ENCODE data around the gene STAT5B. TPM values are rescaled to one million over a fixed set of nuclear protein-coding genes. Genes with fewer than 3 reads are reported as not detected.

STAT5B gene
- total RNA-seq, 1 experiment from 2014 or later: 36.4 TPM

DNA sequence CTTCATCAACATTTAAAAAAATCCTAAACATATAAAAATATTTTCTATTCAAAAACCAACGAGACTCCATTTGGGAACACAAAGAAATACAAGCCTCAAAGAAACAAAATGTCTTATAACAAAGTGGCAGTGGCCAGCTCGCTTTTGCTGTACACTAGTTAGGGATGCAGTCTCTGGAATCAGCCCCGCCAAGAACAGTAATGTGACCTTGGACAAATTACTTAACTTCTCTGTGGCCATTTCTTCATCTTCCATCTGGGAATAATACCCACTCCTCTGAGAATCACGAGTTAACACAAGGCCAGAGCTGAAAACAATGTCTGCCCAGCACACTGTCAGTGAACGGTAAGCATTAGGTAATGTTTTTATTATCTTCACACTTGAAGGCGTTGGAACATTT lies 5.6 kb downstream of the STAT5B start (continued):
- TF ChIP-seq, protein P1, sequence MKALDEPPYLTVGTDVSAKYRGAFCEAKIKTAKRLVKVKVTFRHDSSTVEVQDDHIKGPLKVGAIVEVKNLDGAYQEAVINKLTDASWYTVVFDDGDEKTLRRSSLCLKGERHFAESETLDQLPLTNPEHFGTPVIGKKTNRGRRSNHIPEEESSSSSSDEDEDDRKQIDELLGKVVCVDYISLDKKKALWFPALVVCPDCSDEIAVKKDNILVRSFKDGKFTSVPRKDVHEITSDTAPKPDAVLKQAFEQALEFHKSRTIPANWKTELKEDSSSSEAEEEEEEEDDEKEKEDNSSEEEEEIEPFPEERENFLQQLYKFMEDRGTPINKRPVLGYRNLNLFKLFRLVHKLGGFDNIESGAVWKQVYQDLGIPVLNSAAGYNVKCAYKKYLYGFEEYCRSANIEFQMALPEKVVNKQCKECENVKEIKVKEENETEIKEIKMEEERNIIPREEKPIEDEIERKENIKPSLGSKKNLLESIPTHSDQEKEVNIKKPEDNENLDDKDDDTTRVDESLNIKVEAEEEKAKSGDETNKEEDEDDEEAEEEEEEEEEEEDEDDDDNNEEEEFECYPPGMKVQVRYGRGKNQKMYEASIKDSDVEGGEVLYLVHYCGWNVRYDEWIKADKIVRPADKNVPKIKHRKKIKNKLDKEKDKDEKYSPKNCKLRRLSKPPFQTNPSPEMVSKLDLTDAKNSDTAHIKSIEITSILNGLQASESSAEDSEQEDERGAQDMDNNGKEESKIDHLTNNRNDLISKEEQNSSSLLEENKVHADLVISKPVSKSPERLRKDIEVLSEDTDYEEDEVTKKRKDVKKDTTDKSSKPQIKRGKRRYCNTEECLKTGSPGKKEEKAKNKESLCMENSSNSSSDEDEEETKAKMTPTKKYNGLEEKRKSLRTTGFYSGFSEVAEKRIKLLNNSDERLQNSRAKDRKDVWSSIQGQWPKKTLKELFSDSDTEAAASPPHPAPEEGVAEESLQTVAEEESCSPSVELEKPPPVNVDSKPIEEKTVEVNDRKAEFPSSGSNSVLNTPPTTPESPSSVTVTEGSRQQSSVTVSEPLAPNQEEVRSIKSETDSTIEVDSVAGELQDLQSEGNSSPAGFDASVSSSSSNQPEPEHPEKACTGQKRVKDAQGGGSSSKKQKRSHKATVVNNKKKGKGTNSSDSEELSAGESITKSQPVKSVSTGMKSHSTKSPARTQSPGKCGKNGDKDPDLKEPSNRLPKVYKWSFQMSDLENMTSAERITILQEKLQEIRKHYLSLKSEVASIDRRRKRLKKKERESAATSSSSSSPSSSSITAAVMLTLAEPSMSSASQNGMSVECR (CRISPR knock-in tag; IDR thresholded peaks at IDR 0.05; ENCODE audit: borderline replicate concordance): no peak
- no peak for TF ChIP-seq ETV6 (CRISPR knock-in tag; IDR thresholded peaks at IDR 0.05)
- no peak for TF ChIP-seq ZBTB21 (CRISPR knock-in tag; IDR thresholded peaks at IDR 0.05; ENCODE audit: borderline replicate concordance)

DNA sequence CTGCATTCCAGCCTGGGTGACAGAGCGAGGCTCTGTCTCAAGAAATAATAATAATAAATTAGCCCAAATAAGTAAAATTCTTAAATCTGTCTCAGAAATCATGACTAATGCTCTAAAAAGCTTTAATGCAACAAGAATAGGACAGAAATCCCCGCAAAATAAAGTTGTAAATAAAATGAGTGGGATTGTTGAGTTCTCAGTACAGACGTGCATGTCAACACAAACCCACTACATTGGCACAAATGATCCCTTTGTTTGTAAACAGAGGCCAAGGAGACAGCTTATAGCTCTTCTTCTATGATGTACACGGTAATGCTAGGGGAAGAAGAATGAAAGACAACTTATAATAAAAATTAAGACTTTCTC lies 6.0 kb downstream of the STAT5B start:
- ChIA-PET POLR2A (interaction anchor here (0.7 kb wide), 1 partner anchor 26 kb away, joined by 3 read pairs; no protein-coding TSS in a partner anchor), CTCF (interaction anchor here (1.2 to 4.2 kb wide), 2 partner anchors 19 to 48 kb away, joined by 3 to 21 read pairs; no protein-coding TSS in a partner anchor)
- Mint-ChIP-seq H3K27ac (no peak overlapping the region), H3K4me3 (no peak overlapping the region), H3K9me3 (no peaks in the 10 kb centered on the region), H3K36me3 (0 out of 2 replicates have a peak, but pooled peaks cover 5% of the 10 kb centered on the region), H3K4me1 (peaks cover 46% of the 10 kb centered on the region), H3K27me3 (ENCODE audit: low read depth) (no peaks in the 10 kb centered on the region)
- DNase-seq (ENCODE audit: low spot score): no peak
- no peak for ATAC-seq
- no peak for TF ChIP-seq ZNF121 (CRISPR knock-in tag; IDR thresholded peaks at IDR 0.05)
- no peak for TF ChIP-seq TP53 (CRISPR knock-in tag; IDR thresholded peaks at IDR 0.05)
- TF ChIP-seq GRHL2 (CRISPR knock-in tag; IDR thresholded peaks at IDR 0.05; ENCODE audit: insufficient replicate concordance, severe bottlenecking): no peak

DNA sequence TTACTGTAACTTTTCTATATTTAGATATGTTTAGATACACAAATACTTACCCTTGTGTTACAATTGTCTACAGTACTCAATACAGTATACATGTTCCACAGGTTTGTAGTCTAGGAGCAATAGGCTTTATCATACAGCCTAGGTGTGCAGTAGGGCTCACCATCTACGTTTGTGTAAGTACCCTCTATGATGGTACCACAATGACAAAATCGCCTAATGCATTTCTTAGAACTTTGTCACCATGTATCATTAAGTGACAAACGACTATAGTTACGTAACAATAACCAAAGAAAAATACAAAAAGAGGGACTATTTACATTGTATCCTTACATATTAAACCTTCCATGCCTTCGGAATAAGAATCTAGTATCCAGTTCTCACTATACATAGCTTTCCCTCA lies 8.0 kb downstream of the STAT5B start:
- TF ChIP-seq SMAD3 (CRISPR knock-in tag; IDR thresholded peaks at IDR 0.05; ENCODE audit: borderline replicate concordance) (no peak), ELF4 (CRISPR knock-in tag; IDR thresholded peaks at IDR 0.05; ENCODE audit: low read depth) (no peak), MYBL2 (CRISPR knock-in tag; IDR thresholded peaks at IDR 0.05) (no peak), NFATC4 (CRISPR knock-in tag; IDR thresholded peaks at IDR 0.05) (no peak), ESRRA (CRISPR knock-in tag; IDR thresholded peaks at IDR 0.05; ENCODE audit: borderline replicate concordance) (no peak), CREM (CRISPR knock-in tag; IDR thresholded peaks at IDR 0.05) (no peak), ZNF263 (CRISPR knock-in tag; IDR thresholded peaks at IDR 0.05; ENCODE audit: low read depth) (no peak), IRF2 (CRISPR knock-in tag; IDR thresholded peaks at IDR 0.05; ENCODE audit: borderline replicate concordance, low read depth) (no peak), CBFB (CRISPR knock-in tag; IDR thresholded peaks at IDR 0.05; ENCODE audit: low read depth) (no peak), EMX1 (CRISPR knock-in tag; IDR thresholded peaks at IDR 0.05) (no peak), NFYB (CRISPR knock-in tag; conservative IDR thresholded peaks at IDR 0.05; ENCODE audit: low read depth) (no peak), ATF1 (CRISPR knock-in tag; IDR thresholded peaks at IDR 0.05) (no peak), TP53 (CRISPR knock-in tag; IDR thresholded peaks at IDR 0.05) (no peak), ZNF416 (CRISPR knock-in tag; IDR thresholded peaks at IDR 0.05) (no peak), ZNF396 (CRISPR knock-in tag; IDR thresholded peaks at IDR 0.05; ENCODE audit: borderline replicate concordance) (no peak)
- TF ChIP-seq, protein P2, sequence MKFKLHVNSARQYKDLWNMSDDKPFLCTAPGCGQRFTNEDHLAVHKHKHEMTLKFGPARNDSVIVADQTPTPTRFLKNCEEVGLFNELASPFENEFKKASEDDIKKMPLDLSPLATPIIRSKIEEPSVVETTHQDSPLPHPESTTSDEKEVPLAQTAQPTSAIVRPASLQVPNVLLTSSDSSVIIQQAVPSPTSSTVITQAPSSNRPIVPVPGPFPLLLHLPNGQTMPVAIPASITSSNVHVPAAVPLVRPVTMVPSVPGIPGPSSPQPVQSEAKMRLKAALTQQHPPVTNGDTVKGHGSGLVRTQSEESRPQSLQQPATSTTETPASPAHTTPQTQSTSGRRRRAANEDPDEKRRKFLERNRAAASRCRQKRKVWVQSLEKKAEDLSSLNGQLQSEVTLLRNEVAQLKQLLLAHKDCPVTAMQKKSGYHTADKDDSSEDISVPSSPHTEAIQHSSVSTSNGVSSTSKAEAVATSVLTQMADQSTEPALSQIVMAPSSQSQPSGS (CRISPR knock-in tag; IDR thresholded peaks at IDR 0.05; ENCODE audit: borderline replicate concordance, low read depth): no peak
- TF ChIP-seq, protein P3, sequence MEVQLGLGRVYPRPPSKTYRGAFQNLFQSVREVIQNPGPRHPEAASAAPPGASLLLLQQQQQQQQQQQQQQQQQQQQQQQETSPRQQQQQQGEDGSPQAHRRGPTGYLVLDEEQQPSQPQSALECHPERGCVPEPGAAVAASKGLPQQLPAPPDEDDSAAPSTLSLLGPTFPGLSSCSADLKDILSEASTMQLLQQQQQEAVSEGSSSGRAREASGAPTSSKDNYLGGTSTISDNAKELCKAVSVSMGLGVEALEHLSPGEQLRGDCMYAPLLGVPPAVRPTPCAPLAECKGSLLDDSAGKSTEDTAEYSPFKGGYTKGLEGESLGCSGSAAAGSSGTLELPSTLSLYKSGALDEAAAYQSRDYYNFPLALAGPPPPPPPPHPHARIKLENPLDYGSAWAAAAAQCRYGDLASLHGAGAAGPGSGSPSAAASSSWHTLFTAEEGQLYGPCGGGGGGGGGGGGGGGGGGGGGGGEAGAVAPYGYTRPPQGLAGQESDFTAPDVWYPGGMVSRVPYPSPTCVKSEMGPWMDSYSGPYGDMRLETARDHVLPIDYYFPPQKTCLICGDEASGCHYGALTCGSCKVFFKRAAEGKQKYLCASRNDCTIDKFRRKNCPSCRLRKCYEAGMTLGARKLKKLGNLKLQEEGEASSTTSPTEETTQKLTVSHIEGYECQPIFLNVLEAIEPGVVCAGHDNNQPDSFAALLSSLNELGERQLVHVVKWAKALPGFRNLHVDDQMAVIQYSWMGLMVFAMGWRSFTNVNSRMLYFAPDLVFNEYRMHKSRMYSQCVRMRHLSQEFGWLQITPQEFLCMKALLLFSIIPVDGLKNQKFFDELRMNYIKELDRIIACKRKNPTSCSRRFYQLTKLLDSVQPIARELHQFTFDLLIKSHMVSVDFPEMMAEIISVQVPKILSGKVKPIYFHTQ (CRISPR knock-in tag; IDR thresholded peaks at IDR 0.05): no peak
- TF ChIP-seq, protein P4, sequence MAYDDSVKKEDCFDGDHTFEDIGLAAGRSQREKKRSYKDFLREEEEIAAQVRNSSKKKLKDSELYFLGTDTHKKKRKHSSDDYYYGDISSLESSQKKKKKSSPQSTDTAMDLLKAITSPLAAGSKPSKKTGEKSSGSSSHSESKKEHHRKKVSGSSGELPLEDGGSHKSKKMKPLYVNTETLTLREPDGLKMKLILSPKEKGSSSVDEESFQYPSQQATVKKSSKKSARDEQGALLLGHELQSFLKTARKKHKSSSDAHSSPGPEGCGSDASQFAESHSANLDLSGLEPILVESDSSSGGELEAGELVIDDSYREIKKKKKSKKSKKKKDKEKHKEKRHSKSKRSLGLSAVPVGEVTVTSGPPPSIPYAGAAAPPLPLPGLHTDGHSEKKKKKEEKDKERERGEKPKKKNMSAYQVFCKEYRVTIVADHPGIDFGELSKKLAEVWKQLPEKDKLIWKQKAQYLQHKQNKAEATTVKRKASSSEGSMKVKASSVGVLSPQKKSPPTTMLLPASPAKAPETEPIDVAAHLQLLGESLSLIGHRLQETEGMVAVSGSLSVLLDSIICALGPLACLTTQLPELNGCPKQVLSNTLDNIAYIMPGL (CRISPR knock-in tag; IDR thresholded peaks at IDR 0.05): no peak
- TF ChIP-seq, protein P5, sequence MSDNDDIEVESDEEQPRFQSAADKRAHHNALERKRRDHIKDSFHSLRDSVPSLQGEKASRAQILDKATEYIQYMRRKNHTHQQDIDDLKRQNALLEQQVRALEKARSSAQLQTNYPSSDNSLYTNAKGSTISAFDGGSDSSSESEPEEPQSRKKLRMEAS (CRISPR knock-in tag; IDR thresholded peaks at IDR 0.05): no peak
- Mint-ChIP-seq H3K4me1 (peaks cover 27% of the 10 kb centered on the region), H3K36me3 (0 out of 2 replicates have a peak, but pooled peaks cover 7% of the 10 kb centered on the region), H3K27me3 (ENCODE audit: low read depth) (no peaks in the 10 kb centered on the region), H3K4me3 (no peak overlapping the region), H3K27ac (no peak overlapping the region), H3K9me3 (no peaks in the 10 kb centered on the region)
- ChIA-PET POLR2A (interaction anchor here (0.6 kb wide), 1 partner anchor 20 kb away, joined by 4 read pairs; no protein-coding TSS in a partner anchor), CTCF (interaction anchor here (1.1 to 4.2 kb wide), 2 partner anchors 17 to 46 kb away, joined by 4 to 21 read pairs; no protein-coding TSS in a partner anchor)
- ATAC-seq (no peak), DNase-seq (ENCODE audit: low spot score) (no peak)
